GM18507 (cell line): Measurements from ENCODE around the gene APLN.

ENCODE experiments used
- DNase-seq: peaks from one replicate; pipeline ENCODE4 v3.0.0; 2011; ENCODE audit warnings: low read depth; ENCODE audit not compliant: insufficient read length; ENCODE audit errors: extremely low spot score
- FAIRE-seq: peaks from 2 replicates; lab custom pipeline; 2011; peaks lifted over from hg19 to GRCh38; lab: Jason Lieb, UNC

APLN gene

GRCh38 chrX:129613596-129613995 lies 41.2 kb downstream of the APLN start:
- FAIRE-seq: no peak
- DNase-seq: no peak

- FAIRE-seq: no peak
- no peak for DNase-seq
Measured at GRCh38 chrX:129612396-129612795, 42.4 kb downstream of the APLN start.

- FAIRE-seq (no peak), DNase-seq (no peak)
Measured at GRCh38 chrX:129609395-129609794, 45.4 kb downstream of the APLN start.

GRCh38 chrX:129608496-129608895 lies 46.3 kb downstream of the APLN start:
- no peak for FAIRE-seq
- no peak for DNase-seq

- peak; percentile 88 for FAIRE-seq
Measured at GRCh38 chrX:129606918-129607317, 47.8 kb downstream of the APLN start.

GRCh38 chrX:129600981-129601424 lies 53.8 kb downstream of the APLN start:
- peak; percentile 15 for FAIRE-seq
- no peak for DNase-seq

More at GRCh38 chrX:129606918-129607317, 47.8 kb downstream of the APLN start:
- DNase-seq: peak; percentile 5

GRCh38 chrX:129599996-129600395 lies 54.8 kb downstream of the APLN start:
- DNase-seq: no peak
- FAIRE-seq: no peak

- no peak for DNase-seq
- no peak for FAIRE-seq
Measured at GRCh38 chrX:129599499-129599898, 55.3 kb downstream of the APLN start.

- FAIRE-seq (no peak), DNase-seq (no peak)
Measured at GRCh38 chrX:129597905-129598304, 56.9 kb downstream of the APLN start.

GRCh38 chrX:129596077-129596476 lies 58.7 kb downstream of the APLN start:
- FAIRE-seq: no peak

More at GRCh38 chrX:129596077-129596476, 58.7 kb downstream of the APLN start:
- DNase-seq: no peak
